GM23338 (cell line): ENCODE measurements around the gene USP46. TPM values are rescaled to one million over a fixed set of nuclear protein-coding genes. Genes with fewer than 3 reads are reported as not detected.

Experiments
- polyA plus RNA-seq: library from polyadenylated mRNA; unstranded; fragments of >200 nt; fragmentation: Nextera tagmentation; extraction: Ambion mirVana; gene quantifications from 2 replicates; pipeline ENCODE4 v1.2.1, GENCODE V29; 2016
- total RNA-seq: library from RNA; depleted of rRNA; stranded (reverse); fragments of >200 nt; shearing (Covaris generic); gene quantifications from 2 replicates; pipeline ENCODE4 v1.2.3, GENCODE V29; 2014; rRNA removed

The USP46 gene
- total and polyA plus RNA-seq, 2 experiments from 2014 or later, result 40.5 to 59.4 TPM

Other genes with a start within 250 kb of the USP46 start
- 30.9 and 34.1 TPM in 2 replicates for gene ERVMER34-1, start 92.1 kb upstream of the USP46 start, total RNA-seq
- gene ERVMER34-1, start 92.1 kb upstream of the USP46 start, polyA plus RNA-seq, result 14.5 and 15.9 TPM in 2 replicates
- 97.0 and 100.0 TPM in 2 replicates for gene RASL11B, start 203.0 kb upstream of the USP46 start, total RNA-seq
- gene RASL11B, start 203.0 kb upstream of the USP46 start, polyA plus RNA-seq, result 66.8 and 69.7 TPM in 2 replicates